ENCODE results near the gene FBXL12. TPM values are rescaled to one million over a fixed set of nuclear protein-coding genes. Genes with fewer than 3 reads are reported as not detected.
"Not testable (repeated sequence)": the region's sequence is repeated elsewhere in the genome, so short reads cannot be mapped to it uniquely, and the experiment has no call there.

The FBXL12 gene
- total and polyA plus RNA-seq, 2 of the 4 experiments (the other 2 are of a cell fraction) = 8.1 to 42.6 TPM

DNA sequence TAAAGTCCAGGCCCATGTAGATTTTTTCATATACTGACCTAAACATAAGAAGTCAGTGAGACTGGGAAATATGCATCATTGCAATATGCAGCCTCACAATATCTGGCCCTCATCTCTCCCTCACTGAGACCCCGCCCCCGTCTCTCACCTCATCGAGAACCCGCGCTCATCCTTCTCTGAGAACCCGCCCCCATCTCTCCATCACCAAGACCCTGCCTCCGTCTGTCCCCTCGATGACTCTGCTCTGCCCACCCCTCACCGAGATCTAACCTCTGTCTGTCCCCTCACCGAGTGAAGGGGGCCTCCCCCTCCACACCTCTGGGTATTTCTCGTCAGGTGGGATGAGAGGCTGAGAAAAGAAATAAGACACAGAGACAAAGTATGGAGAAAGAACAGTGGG, 29.8 kb downstream of the FBXL12 start:
- ATAC-seq (ENCODE audit: low read depth) (no peak), DNase-seq (no peak)
- H2BK20ac ChIP-seq (ENCODE audit: low read depth, low read length) = no peak overlapping the region
- intact Hi-C loops (cut with micrococcal nuclease) = no loop called here
- H3K14ac ChIP-seq (replicated peaks; ENCODE audit: low read depth, low read length) = no peak overlapping the region
- no peaks in the 10 kb centered on the region for H3K9me1 ChIP-seq (ENCODE audit: insufficient read depth, low read length)
- H2BK5ac ChIP-seq (ENCODE audit: low read depth, low read length, poor library complexity, severe bottlenecking) = peak overlapping the region; percentile 3
- no peak overlapping the region for H3K23ac ChIP-seq (ENCODE audit: low read depth, low read length)
- no peak overlapping the region for H2BK120ac ChIP-seq (ENCODE audit: low read depth, low read length)
- TF ChIP-seq, protein P1, sequence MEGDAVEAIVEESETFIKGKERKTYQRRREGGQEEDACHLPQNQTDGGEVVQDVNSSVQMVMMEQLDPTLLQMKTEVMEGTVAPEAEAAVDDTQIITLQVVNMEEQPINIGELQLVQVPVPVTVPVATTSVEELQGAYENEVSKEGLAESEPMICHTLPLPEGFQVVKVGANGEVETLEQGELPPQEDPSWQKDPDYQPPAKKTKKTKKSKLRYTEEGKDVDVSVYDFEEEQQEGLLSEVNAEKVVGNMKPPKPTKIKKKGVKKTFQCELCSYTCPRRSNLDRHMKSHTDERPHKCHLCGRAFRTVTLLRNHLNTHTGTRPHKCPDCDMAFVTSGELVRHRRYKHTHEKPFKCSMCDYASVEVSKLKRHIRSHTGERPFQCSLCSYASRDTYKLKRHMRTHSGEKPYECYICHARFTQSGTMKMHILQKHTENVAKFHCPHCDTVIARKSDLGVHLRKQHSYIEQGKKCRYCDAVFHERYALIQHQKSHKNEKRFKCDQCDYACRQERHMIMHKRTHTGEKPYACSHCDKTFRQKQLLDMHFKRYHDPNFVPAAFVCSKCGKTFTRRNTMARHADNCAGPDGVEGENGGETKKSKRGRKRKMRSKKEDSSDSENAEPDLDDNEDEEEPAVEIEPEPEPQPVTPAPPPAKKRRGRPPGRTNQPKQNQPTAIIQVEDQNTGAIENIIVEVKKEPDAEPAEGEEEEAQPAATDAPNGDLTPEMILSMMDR (conservative IDR thresholded peaks at IDR 0.05; ENCODE audit: low read depth, low read length) = no peak
- TF ChIP-seq RCOR1 (IDR thresholded peaks at IDR 0.05; ENCODE audit: insufficient replicate concordance, low read length) (no peak), RAD21 (IDR thresholded peaks at IDR 0.05; ENCODE audit: low read length) (no peak), SMC3 (IDR thresholded peaks at IDR 0.05; ENCODE audit: low read depth, low read length) (no peak)
- TF ChIP-seq, protein P2, sequence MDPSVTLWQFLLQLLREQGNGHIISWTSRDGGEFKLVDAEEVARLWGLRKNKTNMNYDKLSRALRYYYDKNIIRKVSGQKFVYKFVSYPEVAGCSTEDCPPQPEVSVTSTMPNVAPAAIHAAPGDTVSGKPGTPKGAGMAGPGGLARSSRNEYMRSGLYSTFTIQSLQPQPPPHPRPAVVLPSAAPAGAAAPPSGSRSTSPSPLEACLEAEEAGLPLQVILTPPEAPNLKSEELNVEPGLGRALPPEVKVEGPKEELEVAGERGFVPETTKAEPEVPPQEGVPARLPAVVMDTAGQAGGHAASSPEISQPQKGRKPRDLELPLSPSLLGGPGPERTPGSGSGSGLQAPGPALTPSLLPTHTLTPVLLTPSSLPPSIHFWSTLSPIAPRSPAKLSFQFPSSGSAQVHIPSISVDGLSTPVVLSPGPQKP (IDR thresholded peaks at IDR 0.05; ENCODE audit: borderline replicate concordance, low read depth, low read length) = no peak
- peak overlapping the region; percentile 9; the same call in 1 of the 2 replicates for H4K5ac ChIP-seq (ENCODE audit: low read depth, low read length)
- in situ Hi-C loops (cut with MboI; ENCODE audit: low sequenced_read_pairs) = no loop called here
- peak overlapping the region; percentile 19; the same call in 1 of the 2 replicates for H2AK5ac ChIP-seq (ENCODE audit: low read depth, low read length)
- H4K20me1 ChIP-seq (ENCODE audit: insufficient read depth, low read length) = no peaks in the 10 kb centered on the region
- H3K9me3 ChIP-seq (ENCODE audit: control insufficient read depth, insufficient read depth, low read length) = no peaks in the 10 kb centered on the region
- peaks cover 4 to 11% of the 10 kb centered on the region in 2 experiments for H3K79me1 ChIP-seq (ENCODE audit: low read depth in 1 of 2, low read length in 2 of 2)
- no peak overlapping the region for H3K4ac ChIP-seq (ENCODE audit: low read depth, low read length)
- no peak overlapping the region for H3K4me3 ChIP-seq (ENCODE audit: insufficient read depth, low read depth, low read length)
- dilution Hi-C loops (cut with HindIII; ENCODE audit: low sequenced_read_pairs, unreplicated experiment) = no loop called here
- H2AFZ ChIP-seq (replicated peaks; ENCODE audit: low read length, poor library complexity) = peak overlapping the region; percentile 84
- H3K4me1 ChIP-seq (ENCODE audit: control insufficient read depth, insufficient read depth, low read length) = peaks cover 8% of the 10 kb centered on the region
- CTCF ChIA-PET = no interaction called here
- peak overlapping the region; percentile 31; the same call in 1 of the 2 replicates for H3K27ac ChIP-seq (ENCODE audit: insufficient read depth, low read length)
- peak overlapping the region; percentile 49; the same call in 1 of the 2 replicates for H4K91ac ChIP-seq (ENCODE audit: insufficient read depth, low read depth, low read length)
- WGBS, 2 experiments (ENCODE audit: extremely low coverage in 2 of 2, insufficient read length in 1 of 2) = no CpG with 5 or more reads among the region's 11 CpGs
- no TSS peak for BruUV-seq (replicated peaks)
- no peak overlapping the region for H2BK15ac ChIP-seq (ENCODE audit: low read depth, low read length)
- no peaks in the 10 kb centered on the region for H3K36me3 ChIP-seq (ENCODE audit: control insufficient read depth, insufficient read depth, low read length)
- H3K18ac ChIP-seq (ENCODE audit: low read depth, low read length) = no peak overlapping the region; the same call in 1 of the 2 replicates
- no peaks in the 10 kb centered on the region for H3K27me3 ChIP-seq (ENCODE audit: control insufficient read depth, insufficient read depth, low read length)
- peak overlapping the region; percentile 22 to 46; a peak in 2 of 4 replicates for H4K8ac ChIP-seq (ENCODE audit: low read depth in 2 of 2, low read length in 2 of 2)
- no peak overlapping the region for H3K56ac ChIP-seq (ENCODE audit: extremely low read depth, insufficient read depth, low read length)
- peak overlapping the region; percentile 32 for H3K9ac ChIP-seq (ENCODE audit: low read depth, low read length)
- H2AK9ac ChIP-seq (replicated peaks; ENCODE audit: low read depth, low read length, poor library complexity) = peak overlapping the region; percentile 33
- H3K4me2 ChIP-seq (ENCODE audit: low read depth, low read length) = peak overlapping the region; percentile 57
- POLR2A ChIA-PET (ENCODE audit: unreplicated experiment) = no interaction called here

DNA sequence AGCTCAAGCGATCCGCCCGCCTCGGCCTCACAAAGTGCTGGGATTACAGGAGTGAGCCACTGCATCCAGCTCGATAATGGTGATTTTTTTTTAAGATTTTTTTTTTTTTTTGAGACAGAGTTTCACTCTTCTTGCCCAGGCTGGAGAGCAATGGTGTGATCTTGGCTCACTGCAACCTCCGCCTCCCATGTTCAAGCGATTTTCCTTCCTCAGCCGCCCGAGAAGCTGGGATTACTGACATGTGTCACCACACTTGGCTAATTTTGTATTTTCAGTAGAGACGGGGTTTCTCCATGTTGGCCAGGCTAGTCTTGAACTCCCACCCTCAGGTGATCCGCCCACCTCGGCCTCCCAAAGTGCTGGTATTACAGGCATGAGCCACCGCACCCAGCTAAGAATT, 30.3 kb downstream of the FBXL12 start:
- ATAC-seq (ENCODE audit: low read depth); H3K9ac ChIP-seq (ENCODE audit: low read depth, low read length); H3K27me3 ChIP-seq (ENCODE audit: control insufficient read depth, insufficient read depth, low read length); H3K36me3 ChIP-seq (ENCODE audit: control insufficient read depth, insufficient read depth, low read length); H3K4me1 ChIP-seq (ENCODE audit: control insufficient read depth, insufficient read depth, low read length); H2BK20ac ChIP-seq (ENCODE audit: low read depth, low read length); H3K9me1 ChIP-seq (ENCODE audit: insufficient read depth, low read length); H3K4ac ChIP-seq (ENCODE audit: low read depth, low read length); H3K18ac ChIP-seq (ENCODE audit: low read depth, low read length); intact Hi-C loops (cut with micrococcal nuclease); in situ Hi-C loops (cut with MboI; ENCODE audit: low sequenced_read_pairs); H3K4me2 ChIP-seq (ENCODE audit: low read depth, low read length); DNase-seq; H3K23ac ChIP-seq (ENCODE audit: low read depth, low read length); H3K56ac ChIP-seq (ENCODE audit: extremely low read depth, insufficient read depth, low read length); CTCF ChIA-PET; H3K27ac ChIP-seq (ENCODE audit: insufficient read depth, low read length); H2AK5ac ChIP-seq (ENCODE audit: low read depth, low read length); H4K8ac ChIP-seq (ENCODE audit: low read depth in 2 of 2, low read length in 2 of 2); H2AK9ac ChIP-seq (replicated peaks; ENCODE audit: low read depth, low read length, poor library complexity); POLR2A ChIA-PET (ENCODE audit: unreplicated experiment); H2BK5ac ChIP-seq (ENCODE audit: low read depth, low read length, poor library complexity, severe bottlenecking); H3K4me3 ChIP-seq (ENCODE audit: insufficient read depth, low read depth, low read length); H3K14ac ChIP-seq (replicated peaks; ENCODE audit: low read depth, low read length); H2BK15ac ChIP-seq (ENCODE audit: low read depth, low read length); H4K5ac ChIP-seq (ENCODE audit: low read depth, low read length); H2AFZ ChIP-seq (replicated peaks; ENCODE audit: low read length, poor library complexity); H2BK120ac ChIP-seq (ENCODE audit: low read depth, low read length); H4K20me1 ChIP-seq (ENCODE audit: insufficient read depth, low read length); H3K9me3 ChIP-seq (ENCODE audit: control insufficient read depth, insufficient read depth, low read length); dilution Hi-C loops (cut with HindIII; ENCODE audit: low sequenced_read_pairs, unreplicated experiment); BruUV-seq (replicated peaks); H4K91ac ChIP-seq (ENCODE audit: insufficient read depth, low read depth, low read length): not testable (repeated sequence)
- peaks cover 7 to 16% of the 10 kb centered on the region in 2 experiments for H3K79me1 ChIP-seq (ENCODE audit: low read depth in 1 of 2, low read length in 2 of 2)
- WGBS, 2 experiments (ENCODE audit: extremely low coverage in 2 of 2, insufficient read length in 1 of 2) = no CpG with 5 or more reads among the region's 13 CpGs
